ENCODE results near the gene UQCC5.

Gene UQCC5

GRCh38 chr3:52570076-52570475 is 33.7 kb downstream of the UQCC5 start:
- no peak for DNase-seq (ENCODE audit: low read depth)

DNA sequence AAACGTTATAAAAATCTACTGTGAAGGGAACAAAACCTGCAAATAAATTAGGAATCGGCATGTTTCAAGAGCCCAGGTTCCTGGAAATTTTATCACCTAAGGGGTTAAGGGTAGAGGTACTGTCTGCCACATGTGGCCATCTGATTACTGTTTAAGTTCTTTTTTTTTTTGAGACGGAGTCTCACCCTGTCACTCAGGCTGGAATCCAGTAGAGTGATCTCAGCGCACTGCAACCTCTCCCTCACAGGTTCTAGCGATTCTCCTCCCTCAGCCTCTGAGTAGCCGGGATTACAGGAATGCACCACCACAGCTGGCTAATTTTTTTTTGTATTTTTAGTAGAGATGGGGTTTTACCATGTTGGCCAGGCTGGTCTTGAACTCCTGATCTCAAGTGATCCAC is 35.8 kb downstream of the UQCC5 start:
- no peak for DNase-seq (ENCODE audit: low read depth)

DNA sequence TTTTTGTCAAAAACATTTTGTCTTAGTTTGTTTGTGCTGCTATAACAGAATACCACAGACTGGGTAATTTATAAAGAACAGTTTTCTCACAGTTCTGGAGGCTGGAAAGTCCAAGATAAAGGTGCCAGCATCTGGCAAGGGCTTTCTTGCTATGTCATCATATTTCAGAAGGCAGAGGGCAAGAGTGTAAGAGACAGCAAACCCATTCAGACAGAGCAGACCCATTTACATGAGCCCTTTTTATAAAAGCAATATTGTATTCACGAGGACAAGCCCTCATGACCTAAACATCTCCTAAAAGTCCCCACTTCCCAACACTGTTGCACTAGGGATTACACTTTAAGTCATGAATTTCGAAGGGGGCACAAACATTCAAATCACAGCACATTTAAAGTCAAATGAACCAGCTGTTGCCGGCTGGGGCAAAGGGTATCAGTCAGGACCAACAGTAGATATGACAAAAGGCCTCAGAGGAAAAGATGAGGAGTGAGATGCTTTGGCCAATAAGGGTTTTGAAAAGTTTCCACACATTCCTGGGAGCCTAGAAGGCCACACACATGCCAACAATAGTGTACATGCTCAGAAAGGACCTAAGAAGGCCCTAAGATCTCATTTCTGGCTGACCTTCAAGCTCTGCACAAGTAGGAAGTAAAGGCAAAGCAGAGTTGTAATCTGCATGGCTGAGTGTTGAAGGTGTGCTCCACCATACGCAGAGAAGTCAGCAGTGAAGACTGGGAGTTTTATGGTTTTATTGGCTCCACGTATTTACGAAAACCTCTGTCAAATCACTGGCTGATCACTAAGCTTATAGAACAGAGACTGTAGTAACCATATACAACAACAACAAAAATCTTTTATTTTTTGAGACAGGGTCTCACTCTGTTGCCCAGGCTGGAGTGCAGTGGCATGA is 37.9 kb downstream of the UQCC5 start:
- DNase-seq (ENCODE audit: low read depth) = no peak
